ENCODE measurements around the gene TWF2. TPM values are rescaled to one million over a fixed set of nuclear protein-coding genes. Genes with fewer than 3 reads are reported as not detected.

Gene TWF2
- polyA plus RNA-seq, 1 donor from 2014 or later: 61.7 TPM

- H3K27me3 ChIP-seq (ENCODE audit: insufficient read depth, low read depth, low read length): no peaks in the 10 kb centered on the region
- no peaks in the 10 kb centered on the region for H3K9me3 ChIP-seq (ENCODE audit: low read length)
- H3K79me2 ChIP-seq (replicated peaks; ENCODE audit: insufficient read depth, low read length): peaks cover 14% of the 10 kb centered on the region
- no peak overlapping the region for H3K4me3 ChIP-seq (ENCODE audit: low read length)
- H4K20me1 ChIP-seq (ENCODE audit: insufficient read depth): no peaks in the 10 kb centered on the region
- no peak overlapping the region for H3K4me2 ChIP-seq (ENCODE audit: low read length)
- H3K36me3 ChIP-seq (ENCODE audit: insufficient read depth, low read length): peaks cover 9% of the 10 kb centered on the region
- no peak overlapping the region for H3K9ac ChIP-seq (ENCODE audit: low read length)
- no peaks in the 10 kb centered on the region for H3F3A ChIP-seq (ENCODE audit: insufficient read depth, low read length, poor library complexity, severe bottlenecking)
- TF ChIP-seq CTCF (IDR thresholded peaks at IDR 0.05; ENCODE audit: poor library complexity, severe bottlenecking): no peak
- no peak for TF ChIP-seq EZH2 (IDR thresholded peaks at IDR 0.05; ENCODE audit: borderline replicate concordance, insufficient read depth, low read length, poor library complexity, severe bottlenecking)
- no peak for TF ChIP-seq MXI1 (conservative IDR thresholded peaks at IDR 0.05; ENCODE audit: poor library complexity, severe bottlenecking)
- TF ChIP-seq EP300 (conservative IDR thresholded peaks at IDR 0.05; ENCODE audit: poor library complexity, severe bottlenecking): no peak
- no peak for TF ChIP-seq SMC3 (conservative IDR thresholded peaks at IDR 0.05; ENCODE audit: poor library complexity)
- TF ChIP-seq TAF1 (IDR thresholded peaks at IDR 0.05; ENCODE audit: low read depth): no peak
- TF ChIP-seq RAD21 (conservative IDR thresholded peaks at IDR 0.05): no peak
- no peak for TF ChIP-seq REST (IDR thresholded peaks at IDR 0.05; ENCODE audit: borderline replicate concordance)
- TF ChIP-seq POLR2AphosphoS5 (IDR thresholded peaks at IDR 0.05): no peak
- H2AFZ ChIP-seq (ENCODE audit: low read depth, low read length): no peak overlapping the region
- H3K9me2 ChIP-seq (ENCODE audit: insufficient read depth, low read length): no peaks in the 10 kb centered on the region
- H3K27ac ChIP-seq (ENCODE audit: low read length): no peak overlapping the region
Observed at GRCh38 chr3:52262447-52262846, 23.5 kb upstream of the TWF2 start.

GRCh38 chr3:52259448-52259847, 20.5 kb upstream of the TWF2 start:
- Histone ChIP-seq H3K9me2 (ENCODE audit: insufficient read depth, low read length) (no peaks in the 10 kb centered on the region), H3K9ac (ENCODE audit: low read length) (no peak overlapping the region), H3K4me2 (ENCODE audit: low read length) (no peak overlapping the region), H3K9me3 (ENCODE audit: low read length) (no peaks in the 10 kb centered on the region), H4K20me1 (ENCODE audit: insufficient read depth) (no peaks in the 10 kb centered on the region), H3K4me3 (ENCODE audit: low read length) (no peak overlapping the region), H3K27me3 (ENCODE audit: insufficient read depth, low read depth, low read length) (no peaks in the 10 kb centered on the region), H3K79me2 (replicated peaks; ENCODE audit: insufficient read depth, low read length) (peaks cover 14% of the 10 kb centered on the region), H3F3A (ENCODE audit: insufficient read depth, low read length, poor library complexity, severe bottlenecking) (no peaks in the 10 kb centered on the region), H2AFZ (ENCODE audit: low read depth, low read length) (no peak overlapping the region), H3K36me3 (ENCODE audit: insufficient read depth, low read length) (peaks cover 9% of the 10 kb centered on the region), H3K27ac (ENCODE audit: low read length) (no peak overlapping the region)
- TF ChIP-seq EZH2 (IDR thresholded peaks at IDR 0.05; ENCODE audit: borderline replicate concordance, insufficient read depth, low read length, poor library complexity, severe bottlenecking): no peak
- no peak for TF ChIP-seq REST (IDR thresholded peaks at IDR 0.05; ENCODE audit: borderline replicate concordance)
- TF ChIP-seq TAF1 (IDR thresholded peaks at IDR 0.05; ENCODE audit: low read depth): no peak
- TF ChIP-seq CTCF (IDR thresholded peaks at IDR 0.05; ENCODE audit: poor library complexity, severe bottlenecking): no peak
- no peak for TF ChIP-seq EP300 (conservative IDR thresholded peaks at IDR 0.05; ENCODE audit: poor library complexity, severe bottlenecking)
- TF ChIP-seq POLR2AphosphoS5 (IDR thresholded peaks at IDR 0.05): no peak
- no peak for TF ChIP-seq MXI1 (conservative IDR thresholded peaks at IDR 0.05; ENCODE audit: poor library complexity, severe bottlenecking)
- TF ChIP-seq SMC3 (conservative IDR thresholded peaks at IDR 0.05; ENCODE audit: poor library complexity): no peak
- no peak for TF ChIP-seq RAD21 (conservative IDR thresholded peaks at IDR 0.05)

Measured in neural cell (in vitro differentiated cells).